ENCODE data around the gene ZFPM1.

DNA sequence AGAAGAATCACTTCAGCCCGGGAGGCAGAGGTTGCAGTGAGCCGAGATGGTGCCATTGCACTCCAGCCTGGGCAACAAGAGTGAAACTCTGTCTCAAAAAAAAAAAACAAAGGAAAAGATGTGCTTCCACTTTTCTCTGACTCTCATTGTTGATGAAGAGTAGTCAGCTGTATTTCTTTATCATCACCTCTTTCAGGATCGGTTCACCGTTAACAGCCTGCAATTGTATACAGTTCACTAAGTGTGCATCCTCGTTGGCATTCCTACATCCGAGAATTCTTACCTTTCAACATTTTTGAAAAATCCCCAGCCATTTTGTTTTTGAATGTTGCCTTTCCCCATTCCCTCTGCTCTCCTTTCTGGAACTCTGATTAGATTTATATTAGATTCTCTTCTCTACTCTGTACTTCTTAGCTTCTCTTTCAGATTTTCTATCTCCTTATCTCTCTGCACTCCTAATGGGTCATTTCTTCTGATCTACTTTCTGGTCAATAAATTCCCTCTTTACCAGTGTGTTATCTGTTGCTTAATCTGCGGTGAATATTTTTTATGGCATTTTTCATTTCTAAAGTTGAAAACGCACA is 90.2 kb downstream of the ZFPM1 start:
- TF ChIP-seq, protein P1, sequence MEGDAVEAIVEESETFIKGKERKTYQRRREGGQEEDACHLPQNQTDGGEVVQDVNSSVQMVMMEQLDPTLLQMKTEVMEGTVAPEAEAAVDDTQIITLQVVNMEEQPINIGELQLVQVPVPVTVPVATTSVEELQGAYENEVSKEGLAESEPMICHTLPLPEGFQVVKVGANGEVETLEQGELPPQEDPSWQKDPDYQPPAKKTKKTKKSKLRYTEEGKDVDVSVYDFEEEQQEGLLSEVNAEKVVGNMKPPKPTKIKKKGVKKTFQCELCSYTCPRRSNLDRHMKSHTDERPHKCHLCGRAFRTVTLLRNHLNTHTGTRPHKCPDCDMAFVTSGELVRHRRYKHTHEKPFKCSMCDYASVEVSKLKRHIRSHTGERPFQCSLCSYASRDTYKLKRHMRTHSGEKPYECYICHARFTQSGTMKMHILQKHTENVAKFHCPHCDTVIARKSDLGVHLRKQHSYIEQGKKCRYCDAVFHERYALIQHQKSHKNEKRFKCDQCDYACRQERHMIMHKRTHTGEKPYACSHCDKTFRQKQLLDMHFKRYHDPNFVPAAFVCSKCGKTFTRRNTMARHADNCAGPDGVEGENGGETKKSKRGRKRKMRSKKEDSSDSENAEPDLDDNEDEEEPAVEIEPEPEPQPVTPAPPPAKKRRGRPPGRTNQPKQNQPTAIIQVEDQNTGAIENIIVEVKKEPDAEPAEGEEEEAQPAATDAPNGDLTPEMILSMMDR (IDR thresholded peaks at IDR 0.05 in 4 of 5, conservative IDR thresholded peaks at IDR 0.05 in 1 of 5), result no peak
- TF ChIP-seq POLR2A (IDR thresholded peaks at IDR 0.05), result no peak
